OCI-LY1 (cell line): ENCODE data around the gene LGALS3.

Experiments used
- H2AFZ ChIP-seq: fragments of 200-600 bp; sonication (generic), shearing (Covaris generic); 2 replicates; pipeline ENCODE4 v1.6.0; 2014; ENCODE audit warnings: antibody characterized with exemption, mild to moderate bottlenecking, low read length
- H3F3A ChIP-seq: fragments of 200-600 bp; sonication (generic), shearing (Covaris generic); 2 replicates; pipeline ENCODE4 v1.6.0; 2014; ENCODE audit warnings: mild to moderate bottlenecking, antibody characterized with exemption, low read length, moderate library complexity; ENCODE audit not compliant: insufficient read depth
- H3K27ac ChIP-seq: fragments of 200-600 bp; sonication (generic); 2 replicates; pipeline ENCODE4 v1.5.1; 2014; ENCODE audit warnings: low read length, mixed run types, mild to moderate bottlenecking, low read depth; ENCODE audit not compliant: poor library complexity, severe bottlenecking
- H3K27me3 ChIP-seq: fragments of 200-600 bp; sonication (generic); 2 replicates; pipeline ENCODE4 v1.6.0; 2014; ENCODE audit warnings: antibody characterized with exemption, mild to moderate bottlenecking, low read length, moderate library complexity; ENCODE audit not compliant: insufficient read depth
- H3K36me3 ChIP-seq: fragments of 200-600 bp; sonication (generic); 2 replicates; pipeline ENCODE4 v1.6.1; 2014; ENCODE audit warnings: mild to moderate bottlenecking, antibody characterized with exemption, low read length, moderate library complexity, mixed read lengths; ENCODE audit not compliant: insufficient read depth
- H3K4me1 ChIP-seq: fragments of 200-600 bp; sonication (generic); 2 replicates; pipeline ENCODE4 v1.5.1; 2014; ENCODE audit warnings: mild to moderate bottlenecking, low read length, moderate library complexity; ENCODE audit not compliant: insufficient read depth, severe bottlenecking
- H3K4me2 ChIP-seq: fragments of 200-600 bp; sonication (generic), shearing (Covaris generic); 2 replicates; pipeline ENCODE4 v1.6.1; 2014; ENCODE audit warnings: low read length
- H3K4me3 ChIP-seq: fragments of 200-600 bp; sonication (generic); 2 replicates; pipeline ENCODE4 v1.5.1; 2014; ENCODE audit warnings: low read length, low read depth, mild to moderate bottlenecking, mixed read lengths; ENCODE audit not compliant: poor library complexity, severe bottlenecking
- H3K79me2 ChIP-seq: fragments of 200-600 bp; shearing (Covaris generic); 2 replicates; pipeline ENCODE4 v1.6.1; 2016; ENCODE audit warnings: mixed run types, low read length, mixed read lengths; ENCODE audit not compliant: insufficient read depth
- H3K9ac ChIP-seq: fragments of 200-600 bp; sonication (generic), shearing (Covaris generic); 2 replicates; pipeline ENCODE4 v1.6.1; 2014; ENCODE audit warnings: mild to moderate bottlenecking, low read length, mixed read lengths
- H3K9me2 ChIP-seq: fragments of 200-600 bp; sonication (generic), shearing (Covaris generic); 2 replicates; pipeline ENCODE4 v1.6.1; 2014; ENCODE audit warnings: low read depth, mild to moderate bottlenecking, low read length, mixed read lengths
- H3K9me3 ChIP-seq: fragments of 200-600 bp; shearing (Covaris generic); 2 replicates; pipeline ENCODE4 v1.6.1; 2014; ENCODE audit warnings: low read length, mixed read lengths
- H4K20me1 ChIP-seq: fragments of 200-600 bp; sonication (generic), shearing (Covaris generic); 2 replicates; pipeline ENCODE4 v1.6.0; 2016; ENCODE audit warnings: mild to moderate bottlenecking, low read length; ENCODE audit not compliant: insufficient read depth
- CTCF ChIP-seq: fragments of 200-600 bp; sonication (generic), shearing (Covaris generic); IDR thresholded peaks from 2 replicates; pipeline ENCODE4 v1.5.1; 2017; ENCODE audit warnings: mild to moderate bottlenecking, antibody characterized with exemption, low read length, moderate library complexity, mixed read lengths
- EZH2 ChIP-seq: fragments of 200-600 bp; sonication (generic), shearing (Covaris generic); IDR thresholded peaks from 2 replicates; pipeline ENCODE4 v1.8.0; 2017; ENCODE audit warnings: borderline replicate concordance, mixed run types, mild to moderate bottlenecking, antibody characterized with exemption, low read length, moderate library complexity, mixed read lengths

LGALS3 gene

GRCh38 chr14:55152052-55152753, 23.2 kb downstream of the LGALS3 start:
- Histone ChIP-seq H3K4me1 (no peaks in the 10 kb centered on the region), H3K4me3 (no peak overlapping the region), H3K79me2 (no peaks in the 10 kb centered on the region), H4K20me1 (no peaks in the 10 kb centered on the region), H3K27ac (no peak overlapping the region), H3K36me3 (peaks cover 95% of the 10 kb centered on the region), H3K27me3 (no peaks in the 10 kb centered on the region), H3F3A (no peaks in the 10 kb centered on the region), H3K4me2 (no peak overlapping the region), H2AFZ (no peak overlapping the region), H3K9me2 (no peaks in the 10 kb centered on the region), H3K9me3 (no peaks in the 10 kb centered on the region), H3K9ac (no peak overlapping the region)
- TF ChIP-seq CTCF = no peak
- TF ChIP-seq EZH2 = no peak

GRCh38 chr14:55153951-55154350, 24.9 kb downstream of the LGALS3 start:
- H4K20me1 ChIP-seq = no peaks in the 10 kb centered on the region
- no peak overlapping the region for H3K27ac ChIP-seq
- H3K9me3 ChIP-seq = no peaks in the 10 kb centered on the region
- H3K4me2 ChIP-seq = no peak overlapping the region
- no peaks in the 10 kb centered on the region for H3K9me2 ChIP-seq
- no peaks in the 10 kb centered on the region for H3F3A ChIP-seq
- H3K36me3 ChIP-seq = peaks cover 91% of the 10 kb centered on the region
- H3K4me3 ChIP-seq = no peak overlapping the region
- H2AFZ ChIP-seq = no peak overlapping the region
- no peak overlapping the region for H3K9ac ChIP-seq
- no peaks in the 10 kb centered on the region for H3K79me2 ChIP-seq
- no peaks in the 10 kb centered on the region for H3K4me1 ChIP-seq
- no peaks in the 10 kb centered on the region for H3K27me3 ChIP-seq
- TF ChIP-seq CTCF (no peak), EZH2 (no peak)

- Histone ChIP-seq H3K27ac (no peak overlapping the region), H3K9ac (no peak overlapping the region), H3K27me3 (no peaks in the 10 kb centered on the region), H3K9me3 (no peaks in the 10 kb centered on the region), H3K4me3 (no peak overlapping the region), H4K20me1 (no peaks in the 10 kb centered on the region), H3K36me3 (peaks cover 83% of the 10 kb centered on the region), H3K79me2 (no peaks in the 10 kb centered on the region), H3F3A (no peaks in the 10 kb centered on the region), H2AFZ (no peak overlapping the region), H3K4me2 (no peak overlapping the region), H3K4me1 (no peaks in the 10 kb centered on the region), H3K9me2 (no peaks in the 10 kb centered on the region)
- TF ChIP-seq EZH2 = no peak
- no peak for TF ChIP-seq CTCF
Measured at GRCh38 chr14:55157080-55157479, 28.0 kb downstream of the LGALS3 start.
